GM19193 (cell line): Measurements from ENCODE around the gene CFAP69.

ENCODE experiments used
- POLR2A ChIP-seq: IDR thresholded peaks from 4 replicates; pipeline ENCODE4 v1.6.1; 2011; ENCODE audit not compliant: insufficient read depth, insufficient read length; ENCODE audit errors: extremely low read depth

The CFAP69 gene

GRCh38 chr7:90334193-90334843 is 89.3 kb downstream of the CFAP69 start:
- no peak for TF ChIP-seq POLR2A

DNA sequence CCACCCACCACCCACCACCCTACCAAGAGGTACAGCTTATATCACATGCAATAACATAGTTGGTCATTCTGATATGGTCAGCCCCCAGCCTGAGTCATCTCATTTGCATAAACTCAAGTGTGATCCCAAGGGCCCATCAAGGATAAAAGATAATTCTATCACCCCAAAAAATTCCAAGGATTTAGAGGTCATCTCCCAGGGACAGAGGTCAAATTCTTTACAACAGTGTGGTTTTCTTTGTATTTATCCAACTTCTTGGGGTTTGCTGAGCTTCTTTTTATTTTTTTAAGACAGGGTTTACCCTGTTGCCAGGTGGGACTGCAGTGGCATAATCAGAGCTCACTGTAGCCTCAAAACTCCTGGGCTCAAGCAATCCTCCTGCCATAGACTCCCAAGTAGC is 92.1 kb downstream of the CFAP69 start:
- no peak for TF ChIP-seq POLR2A

DNA sequence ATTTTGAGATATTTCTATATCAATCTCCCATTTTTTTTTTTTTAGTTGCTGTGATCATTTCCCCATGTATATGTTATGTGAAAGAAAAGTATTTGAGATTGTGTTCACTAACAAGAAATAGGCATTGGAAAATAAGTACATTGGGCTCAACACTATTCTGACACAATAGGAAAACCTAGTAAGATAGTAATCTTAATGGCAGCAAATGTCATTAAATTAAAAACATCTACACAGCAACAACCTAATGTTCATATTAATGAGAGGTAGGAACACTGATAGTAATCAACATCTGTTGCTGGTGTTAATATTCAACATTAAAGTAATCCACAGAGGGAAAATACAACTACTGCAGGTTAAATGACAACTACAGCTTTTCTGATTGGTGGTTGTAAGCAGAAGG is 100.0 kb downstream of the CFAP69 start:
- TF ChIP-seq POLR2A: no peak

DNA sequence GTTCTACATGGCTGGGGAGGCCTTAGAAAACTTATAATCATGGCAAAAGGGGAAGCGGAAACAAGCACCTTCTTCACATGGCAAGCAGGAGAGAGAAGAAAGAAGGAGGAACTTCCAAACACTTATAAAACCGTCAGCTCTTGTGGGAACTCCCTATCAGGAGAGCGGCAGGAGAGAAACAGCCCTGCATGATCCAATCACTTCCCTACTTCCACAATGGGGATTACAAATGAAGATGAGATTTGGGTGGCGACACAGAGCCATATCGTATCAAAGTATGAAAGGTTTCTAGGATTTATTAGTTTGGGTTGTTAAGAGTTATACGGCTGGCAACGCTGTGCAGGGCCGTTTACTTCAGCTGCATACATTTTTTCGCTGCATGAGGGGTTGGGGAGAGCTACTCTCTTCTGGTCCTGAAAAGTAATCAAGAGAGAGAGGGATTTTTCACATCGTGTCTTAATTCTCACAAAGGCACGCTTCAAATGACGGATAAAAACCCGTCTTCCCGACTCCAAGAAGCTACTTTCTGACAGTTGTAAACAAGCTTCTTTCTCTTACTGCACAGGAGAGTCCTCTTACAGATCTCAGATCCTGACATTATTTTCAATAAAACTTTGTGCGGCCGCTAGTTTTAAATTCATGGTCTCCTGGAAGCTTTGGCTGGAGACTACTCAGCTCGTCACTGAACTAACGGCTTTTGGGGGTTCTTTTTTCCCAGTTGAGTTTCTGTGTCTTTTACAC is 100.8 kb downstream of the CFAP69 start:
- TF ChIP-seq POLR2A: no peak

GRCh38 chr7:90346336-90347125 is 101.6 kb downstream of the CFAP69 start, which contains the start of gene GTPBP10:
Gene GTPBP10 (plus strand): TSS chr7:90346716. CDS start chr7:90346742, 26 bp downstream.
- TF ChIP-seq POLR2A: peak; percentile 96

GRCh38 chr7:90347759-90348158 is 102.8 kb downstream of the CFAP69 start:
- TF ChIP-seq POLR2A: no peak

DNA sequence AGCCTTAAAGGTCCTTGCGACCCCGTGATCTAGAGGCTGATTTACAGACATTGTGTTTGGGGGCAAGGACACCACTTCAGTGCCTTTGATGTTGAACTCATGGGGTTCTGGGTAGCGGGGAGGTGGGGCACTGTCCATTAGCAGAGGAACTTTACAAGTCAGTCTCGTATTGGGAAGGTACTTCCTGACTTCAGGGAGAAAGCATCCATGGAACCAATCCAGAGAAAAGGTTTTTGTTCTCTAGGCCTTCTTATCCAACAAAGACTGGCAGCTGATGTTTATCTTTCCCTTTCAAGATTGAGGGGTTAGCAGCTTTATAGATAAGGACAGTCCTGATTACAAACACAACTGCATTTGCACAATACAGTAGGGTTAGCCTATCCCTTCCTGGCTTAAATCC is 104.3 kb downstream of the CFAP69 start:
- TF ChIP-seq POLR2A: no peak

DNA sequence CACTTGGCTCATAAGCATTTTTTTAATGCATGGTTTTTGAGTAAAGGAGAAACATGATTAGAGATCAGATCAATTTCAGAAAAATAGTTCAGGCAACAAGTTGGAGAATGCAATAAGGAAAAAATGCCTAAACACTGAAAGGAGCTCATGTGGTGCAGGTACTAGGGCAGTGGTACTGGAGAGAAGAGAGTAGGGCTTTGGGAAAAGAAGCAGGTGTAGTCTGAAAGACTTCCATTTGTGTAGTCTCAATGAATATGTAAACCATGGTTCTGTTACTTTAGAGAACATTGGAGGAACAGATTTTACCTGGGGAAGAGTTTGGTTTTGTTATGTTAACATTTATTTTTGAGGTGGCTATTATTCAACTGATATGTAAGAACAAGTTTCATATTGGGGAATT is 107.0 kb downstream of the CFAP69 start:
- TF ChIP-seq POLR2A: no peak
